ENCODE measurements around the gene KLHDC7B. TPM values are rescaled to one million over a fixed set of nuclear protein-coding genes. Genes with fewer than 3 reads are reported as not detected.

Gene KLHDC7B
- total and polyA plus RNA-seq, 10 of the 15 experiments (the other 5 are each of a cell fraction or from before 2014, with no cell fraction given), result 0.05 to 2.2 (median 0.93) TPM; not detected in 2

GRCh38 chr22:50506611-50507420 lies 38.9 kb upstream of the KLHDC7B start:
- Histone ChIP-seq H3K4me1 (ENCODE audit: control insufficient read depth, insufficient read depth, low read length) (peaks cover 9% of the 10 kb centered on the region), H3K9me3 (replicated peaks; ENCODE audit: control insufficient read depth, insufficient read depth, low read length) (no peaks in the 10 kb centered on the region), H3K4me2 (ENCODE audit: control insufficient read depth, insufficient read depth) (peak overlapping the region; percentile 92), H3K9ac (ENCODE audit: control insufficient read depth, insufficient read depth, low read length) (peak overlapping the region; percentile 97), H4K20me1 (ENCODE audit: control insufficient read depth, insufficient read depth) (no peaks in the 10 kb centered on the region), H2AFZ (ENCODE audit: control insufficient read depth, low read depth, low read length) (peak overlapping the region; percentile 81), H3K36me3 (ENCODE audit: control insufficient read depth in 2 of 2, insufficient read depth in 2 of 2, low read length in 1 of 2) (peaks cover 4 to 8% of the 10 kb centered on the region in 2 experiments; a peak in 3 of 4 replicates), H3K27me3 (replicated peaks in 1 of 2; ENCODE audit: control insufficient read depth in 2 of 2, insufficient read depth in 2 of 2, low read length in 1 of 2) (no peaks in the 10 kb centered on the region), H3K4me3 (peak overlapping the region; percentile 100), H3K79me2 (ENCODE audit: control insufficient read depth, insufficient read depth, low read length) (peaks cover 37% of the 10 kb centered on the region), H3K27ac (ENCODE audit: control insufficient read depth, insufficient read depth) (peak overlapping the region; percentile 82)
- intact Hi-C loops (cut with micrococcal nuclease; ENCODE audit: unreplicated experiment), result loop anchor here (1.0 kb wide), 1 partner anchor 32 kb away; the partner anchor contains the start of gene SBF1
- CTCF ChIA-PET, result interaction anchor here (3.3 kb wide), 1 partner anchor 114 kb away, joined by 25 read pairs; no protein-coding TSS in a partner anchor
- POLR2A ChIA-PET, result interaction anchor here (1.4 to 7.2 kb wide), 2 partner anchors 18 to 29 kb away, joined by 6 to 84 read pairs; partner anchors contain the start of gene SCO2
- 38% methylated on average over 21 of the region's 21 CpGs for WGBS (ENCODE audit: insufficient coverage, insufficient replicate concordance, low lambda C conversion rate, missing lambda C conversion rate)
- ATAC-seq (peak; percentile 7), FAIRE-seq (no peak), DNase-seq (ENCODE audit: low read depth, low spot score) (no peak)
- SMC1A ChIA-PET (ENCODE audit: uncharacterized antibody, unreplicated experiment), result interaction anchor here (2.8 kb wide), 1 partner anchor 18 kb away, joined by 16 read pairs; the partner anchor contains the start of gene SCO2
- in situ Hi-C loops (cut with MboI), result no loop called here
- RAD21 ChIA-PET (ENCODE audit: unreplicated experiment), result interaction anchor here (0.6 to 2.2 kb wide), 4 partner anchors 22 to 114 kb away, joined by 3 to 22 read pairs (median 10); partner anchors contain the start of gene TYMP
- BruUV-seq (replicated peaks), result TSS peak; percentile 83
- no peak for TF ChIP-seq ZZZ3 (IDR thresholded peaks at IDR 0.05; ENCODE audit: control insufficient read depth, insufficient read length, low read depth)
- no peak for TF ChIP-seq USF2 (IDR thresholded peaks at IDR 0.05; ENCODE audit: borderline replicate concordance, low read depth, low read length)
- TF ChIP-seq SUZ12 (IDR thresholded peaks at IDR 0.05; ENCODE audit: unreplicated experiment), result no peak
- no peak for TF ChIP-seq PKNOX1 (IDR thresholded peaks at IDR 0.05)
- no peak for TF ChIP-seq BACH1 (IDR thresholded peaks at IDR 0.05; ENCODE audit: borderline replicate concordance)
- TF ChIP-seq LARP7 (IDR thresholded peaks at IDR 0.05), result no peak
- no peak for TF ChIP-seq HSF1 (IDR thresholded peaks at IDR 0.05; ENCODE audit: low read depth, low read length)
- no peak for TF ChIP-seq ZBTB40 (IDR thresholded peaks at IDR 0.05; ENCODE audit: borderline replicate concordance)
- no peak for TF ChIP-seq ZBTB33 (IDR thresholded peaks at IDR 0.05)
- no peak for TF ChIP-seq RELA (IDR thresholded peaks at IDR 0.05; ENCODE audit: borderline replicate concordance, partially characterized antibody)
- no peak for TF ChIP-seq HDAC2 (IDR thresholded peaks at IDR 0.05)
- no peak for TF ChIP-seq STAT3 (IDR thresholded peaks at IDR 0.05; ENCODE audit: low read depth, low read length)
- TF ChIP-seq SREBF2 (IDR thresholded peaks at IDR 0.05; ENCODE audit: low read length), result no peak

All from GM12878 (cell line).